LNCAP (cell line): ENCODE results near the gene PEMT.

Experiments used
- TF ChIP-seq, protein P1 (sequence below): fragments of 450-650 bp; IDR thresholded peaks from 2 replicates; pipeline ENCODE4 v1.5.1; 2017; ENCODE audit warnings: mild to moderate bottlenecking

The PEMT gene

DNA sequence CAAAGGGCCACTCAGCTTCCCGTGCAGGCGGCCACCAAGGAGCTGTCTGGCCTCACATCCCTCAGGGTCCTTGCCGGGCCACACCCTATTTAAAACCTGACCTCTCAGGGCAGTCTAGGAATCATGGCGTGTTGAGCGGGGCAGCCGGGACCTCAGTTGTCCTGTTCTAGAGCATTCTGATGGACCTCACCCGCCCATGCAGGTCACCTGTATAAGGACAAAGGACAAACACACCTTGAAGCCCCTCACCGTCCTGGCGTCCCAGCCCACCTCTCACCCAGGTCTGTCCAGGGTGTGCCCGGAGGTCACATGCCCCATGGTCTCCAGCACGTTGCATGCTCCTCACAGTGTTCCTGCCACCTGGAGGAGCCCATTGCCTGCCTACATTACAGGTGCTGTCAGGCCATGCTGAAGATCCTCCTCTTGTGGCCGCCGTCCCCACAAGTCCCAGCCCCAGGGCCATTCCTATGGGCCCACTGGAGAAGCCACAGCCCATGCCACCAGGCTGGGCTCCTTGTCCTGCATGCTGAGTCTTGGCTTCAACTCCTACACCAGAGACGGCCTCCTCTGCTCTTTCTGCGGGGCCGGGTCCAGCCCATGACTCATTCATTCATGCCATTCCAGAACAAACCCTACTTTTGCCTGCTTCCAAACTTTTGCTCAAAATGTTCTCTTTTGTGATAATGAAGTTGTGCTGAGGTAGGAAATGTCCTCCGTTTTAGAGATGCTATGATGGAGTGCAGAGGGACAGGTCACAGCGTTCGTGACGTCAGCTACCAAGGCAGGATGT, 46.3 kb downstream of the PEMT start:
- TF ChIP-seq, protein P1, sequence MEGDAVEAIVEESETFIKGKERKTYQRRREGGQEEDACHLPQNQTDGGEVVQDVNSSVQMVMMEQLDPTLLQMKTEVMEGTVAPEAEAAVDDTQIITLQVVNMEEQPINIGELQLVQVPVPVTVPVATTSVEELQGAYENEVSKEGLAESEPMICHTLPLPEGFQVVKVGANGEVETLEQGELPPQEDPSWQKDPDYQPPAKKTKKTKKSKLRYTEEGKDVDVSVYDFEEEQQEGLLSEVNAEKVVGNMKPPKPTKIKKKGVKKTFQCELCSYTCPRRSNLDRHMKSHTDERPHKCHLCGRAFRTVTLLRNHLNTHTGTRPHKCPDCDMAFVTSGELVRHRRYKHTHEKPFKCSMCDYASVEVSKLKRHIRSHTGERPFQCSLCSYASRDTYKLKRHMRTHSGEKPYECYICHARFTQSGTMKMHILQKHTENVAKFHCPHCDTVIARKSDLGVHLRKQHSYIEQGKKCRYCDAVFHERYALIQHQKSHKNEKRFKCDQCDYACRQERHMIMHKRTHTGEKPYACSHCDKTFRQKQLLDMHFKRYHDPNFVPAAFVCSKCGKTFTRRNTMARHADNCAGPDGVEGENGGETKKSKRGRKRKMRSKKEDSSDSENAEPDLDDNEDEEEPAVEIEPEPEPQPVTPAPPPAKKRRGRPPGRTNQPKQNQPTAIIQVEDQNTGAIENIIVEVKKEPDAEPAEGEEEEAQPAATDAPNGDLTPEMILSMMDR = no peak

DNA sequence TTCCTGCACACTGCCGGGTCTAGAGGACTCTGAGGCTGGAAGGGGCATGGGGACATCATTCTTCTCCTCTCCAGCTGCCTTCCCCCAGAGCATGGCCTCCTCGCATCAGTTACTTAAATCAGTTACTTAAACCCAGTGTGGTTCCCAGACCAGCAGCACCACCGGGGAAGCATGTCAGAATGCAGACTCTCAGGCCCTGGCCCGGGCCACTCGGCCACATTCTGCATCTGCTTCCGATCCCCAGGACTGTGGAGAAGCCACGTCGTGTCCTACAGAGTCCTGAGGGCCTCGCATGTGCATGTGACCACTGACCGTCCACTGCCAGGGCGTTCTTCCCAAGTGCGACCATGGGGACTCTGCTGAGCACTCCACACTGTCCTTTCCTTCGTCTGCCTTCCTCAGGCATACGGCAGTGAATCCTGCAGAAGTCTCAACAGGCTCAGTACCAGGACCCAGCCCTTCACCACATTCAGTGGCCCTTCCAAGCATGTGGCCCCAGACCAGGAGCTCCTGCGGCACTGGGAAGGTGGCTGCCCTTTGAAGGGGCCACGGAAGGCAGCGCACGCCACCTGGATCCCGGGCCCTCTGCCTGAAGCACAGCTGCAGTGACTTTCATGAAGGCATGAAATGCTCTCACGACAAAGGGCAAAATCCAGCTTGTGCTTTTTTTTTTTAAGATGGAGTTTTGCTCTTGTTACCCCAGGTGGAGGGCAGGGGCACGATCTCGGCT, 48.4 kb downstream of the PEMT start:
- TF ChIP-seq, protein P1 = no peak

DNA sequence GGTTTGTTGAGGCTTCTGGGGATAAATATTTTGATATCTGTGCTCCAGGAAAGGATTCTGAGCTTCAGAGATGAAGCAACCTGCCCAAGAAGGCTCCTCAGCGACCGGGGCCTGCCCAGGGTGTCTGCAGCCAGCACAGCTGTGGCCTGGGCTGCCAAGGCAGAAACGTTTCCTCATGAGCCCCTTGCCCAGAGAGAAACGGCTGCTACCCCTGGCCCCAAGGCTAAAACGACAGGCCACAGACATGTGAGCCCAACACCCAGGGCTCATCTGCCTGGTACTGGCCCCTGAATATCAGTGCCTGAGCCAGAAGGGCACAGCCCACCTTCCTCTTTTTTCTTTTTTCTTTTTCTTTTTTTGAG, 49.9 kb downstream of the PEMT start:
- TF ChIP-seq, protein P1 = no peak

DNA sequence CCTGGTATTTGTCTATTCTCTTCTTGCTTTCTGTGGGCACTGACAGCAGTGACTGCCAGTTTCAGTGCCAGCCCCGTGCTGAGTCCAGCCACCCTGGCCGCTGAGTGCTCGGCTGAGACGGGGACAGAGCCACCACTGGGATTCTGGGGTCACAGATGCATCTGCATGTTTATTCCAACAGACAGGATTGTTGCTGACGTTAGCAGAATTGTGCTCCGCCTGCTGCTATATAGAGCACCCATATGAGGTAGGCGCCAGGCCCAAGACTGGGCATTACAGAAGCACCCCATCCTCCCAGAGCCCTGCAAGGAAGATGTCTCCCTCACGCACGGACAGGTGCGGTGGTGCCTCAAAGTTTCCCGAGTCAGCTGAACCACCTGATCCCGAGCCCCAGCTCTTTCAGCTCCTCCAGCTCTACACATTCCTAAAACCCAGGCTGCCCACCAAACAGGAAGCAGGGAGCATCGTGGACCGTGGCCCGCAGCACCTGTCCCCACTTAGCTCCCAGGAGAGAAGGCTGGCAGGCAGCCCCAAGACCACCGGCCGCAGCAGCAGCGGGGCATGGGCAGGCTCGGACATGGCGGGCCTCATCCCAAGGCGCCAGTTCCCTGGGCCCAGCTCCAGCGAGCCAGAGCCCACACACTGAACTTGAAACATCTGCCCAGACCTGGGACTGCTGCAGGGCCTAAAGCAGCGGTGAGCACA, 50.4 kb downstream of the PEMT start:
- TF ChIP-seq, protein P1 = no peak

DNA sequence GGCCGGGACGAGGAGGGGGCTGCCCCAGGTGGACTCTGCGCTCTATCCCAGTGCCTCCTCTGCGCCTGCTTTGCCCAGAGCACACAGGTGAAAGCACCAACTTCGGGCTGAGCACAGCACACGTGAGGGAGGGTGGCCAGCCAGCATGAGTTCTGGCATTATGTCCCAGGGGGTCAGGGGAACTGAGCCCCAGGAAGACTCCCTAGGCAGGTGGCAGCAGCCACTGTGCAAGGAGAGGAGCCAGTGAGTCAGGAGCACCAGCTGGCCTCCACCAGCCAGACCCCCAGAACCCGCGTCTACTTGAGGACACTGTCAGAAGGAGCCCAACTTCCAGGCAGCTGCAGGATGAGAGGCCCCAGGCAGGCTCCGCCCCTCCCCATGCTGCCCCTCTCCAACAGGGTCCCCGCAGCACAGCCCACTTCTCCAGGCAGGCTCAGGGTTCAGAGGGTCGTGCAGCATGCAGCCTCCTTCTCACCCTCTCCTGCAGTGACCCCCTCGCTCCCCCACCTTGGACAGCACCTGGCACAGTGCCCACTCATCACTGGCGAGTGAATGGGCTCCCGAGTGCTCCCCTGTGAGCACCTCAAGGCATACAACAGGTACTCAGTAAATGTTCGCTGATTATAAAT, 51.1 kb downstream of the PEMT start:
- TF ChIP-seq, protein P1 = no peak

DNA sequence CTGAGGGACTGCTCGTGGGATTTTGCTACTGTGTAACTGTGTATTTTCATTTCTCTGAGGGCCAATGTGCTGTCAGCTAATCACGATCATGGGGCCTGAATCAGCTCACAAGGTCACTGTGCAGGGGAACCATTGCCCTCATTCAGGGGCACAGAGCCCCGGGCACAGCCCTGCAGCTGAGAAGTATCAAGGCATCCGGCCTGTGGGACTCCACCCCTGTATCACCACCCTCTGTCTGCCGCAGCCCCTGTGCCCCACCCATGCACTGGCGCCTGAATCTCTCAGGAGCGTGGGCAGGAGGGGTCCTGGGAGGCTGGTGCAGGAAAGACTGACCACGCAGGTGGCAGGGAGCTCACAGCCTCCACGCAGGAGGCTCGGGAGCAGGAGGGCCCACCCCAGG, 51.9 kb downstream of the PEMT start:
- TF ChIP-seq, protein P1 = no peak
